ENCODE measurements around the gene PPP2R2C.

DNA sequence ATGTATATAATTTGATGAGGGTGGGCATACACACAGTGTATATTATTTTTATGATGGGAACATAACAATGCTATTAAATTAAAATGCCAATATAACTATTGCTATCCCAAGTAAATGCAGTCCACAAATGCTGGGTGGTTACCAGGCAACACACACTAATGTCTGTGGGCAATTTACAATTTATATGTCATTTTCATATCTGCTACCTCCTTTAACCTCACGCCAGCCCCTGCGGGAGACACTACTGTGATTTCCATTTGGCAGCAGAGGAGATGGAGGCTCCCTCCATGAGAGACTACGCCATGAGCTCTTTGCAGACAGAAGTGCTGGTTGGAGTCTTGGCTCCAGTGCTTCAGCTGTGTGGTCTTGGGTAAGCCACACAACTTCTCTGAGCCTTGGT lies 87.9 kb downstream of the PPP2R2C start:
- TF ChIP-seq, protein P1, sequence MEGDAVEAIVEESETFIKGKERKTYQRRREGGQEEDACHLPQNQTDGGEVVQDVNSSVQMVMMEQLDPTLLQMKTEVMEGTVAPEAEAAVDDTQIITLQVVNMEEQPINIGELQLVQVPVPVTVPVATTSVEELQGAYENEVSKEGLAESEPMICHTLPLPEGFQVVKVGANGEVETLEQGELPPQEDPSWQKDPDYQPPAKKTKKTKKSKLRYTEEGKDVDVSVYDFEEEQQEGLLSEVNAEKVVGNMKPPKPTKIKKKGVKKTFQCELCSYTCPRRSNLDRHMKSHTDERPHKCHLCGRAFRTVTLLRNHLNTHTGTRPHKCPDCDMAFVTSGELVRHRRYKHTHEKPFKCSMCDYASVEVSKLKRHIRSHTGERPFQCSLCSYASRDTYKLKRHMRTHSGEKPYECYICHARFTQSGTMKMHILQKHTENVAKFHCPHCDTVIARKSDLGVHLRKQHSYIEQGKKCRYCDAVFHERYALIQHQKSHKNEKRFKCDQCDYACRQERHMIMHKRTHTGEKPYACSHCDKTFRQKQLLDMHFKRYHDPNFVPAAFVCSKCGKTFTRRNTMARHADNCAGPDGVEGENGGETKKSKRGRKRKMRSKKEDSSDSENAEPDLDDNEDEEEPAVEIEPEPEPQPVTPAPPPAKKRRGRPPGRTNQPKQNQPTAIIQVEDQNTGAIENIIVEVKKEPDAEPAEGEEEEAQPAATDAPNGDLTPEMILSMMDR (IDR thresholded peaks at IDR 0.05), result no peak
- TF ChIP-seq POLR2A (IDR thresholded peaks at IDR 0.05), result no peak
